B cell (primary cell): ENCODE measurements around the gene OVCH1.

Experiments used
- EZH2 ChIP-seq: IDR thresholded peaks from 2 replicates; pipeline ENCODE4 v1.6.1; 2012; ENCODE audit warnings: borderline replicate concordance, low read depth, mild to moderate bottlenecking, moderate library complexity, low read length; ENCODE audit not compliant: insufficient read depth, poor library complexity, severe bottlenecking
- TF ChIP-seq, protein P1 (sequence below): fragments of 200-600 bp; IDR thresholded peaks from one replicate; pipeline ENCODE4 v1.8.0; 2022; ENCODE audit warnings: antibody characterized with exemption, mild to moderate bottlenecking

GRCh38 chr12:29499235-29499634, 1.7 kb upstream of the OVCH1 start:
- TF ChIP-seq, protein P1, sequence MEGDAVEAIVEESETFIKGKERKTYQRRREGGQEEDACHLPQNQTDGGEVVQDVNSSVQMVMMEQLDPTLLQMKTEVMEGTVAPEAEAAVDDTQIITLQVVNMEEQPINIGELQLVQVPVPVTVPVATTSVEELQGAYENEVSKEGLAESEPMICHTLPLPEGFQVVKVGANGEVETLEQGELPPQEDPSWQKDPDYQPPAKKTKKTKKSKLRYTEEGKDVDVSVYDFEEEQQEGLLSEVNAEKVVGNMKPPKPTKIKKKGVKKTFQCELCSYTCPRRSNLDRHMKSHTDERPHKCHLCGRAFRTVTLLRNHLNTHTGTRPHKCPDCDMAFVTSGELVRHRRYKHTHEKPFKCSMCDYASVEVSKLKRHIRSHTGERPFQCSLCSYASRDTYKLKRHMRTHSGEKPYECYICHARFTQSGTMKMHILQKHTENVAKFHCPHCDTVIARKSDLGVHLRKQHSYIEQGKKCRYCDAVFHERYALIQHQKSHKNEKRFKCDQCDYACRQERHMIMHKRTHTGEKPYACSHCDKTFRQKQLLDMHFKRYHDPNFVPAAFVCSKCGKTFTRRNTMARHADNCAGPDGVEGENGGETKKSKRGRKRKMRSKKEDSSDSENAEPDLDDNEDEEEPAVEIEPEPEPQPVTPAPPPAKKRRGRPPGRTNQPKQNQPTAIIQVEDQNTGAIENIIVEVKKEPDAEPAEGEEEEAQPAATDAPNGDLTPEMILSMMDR: no peak
- no peak for TF ChIP-seq EZH2
